Measurements from ENCODE around the gene FOXL2NB.

DNA sequence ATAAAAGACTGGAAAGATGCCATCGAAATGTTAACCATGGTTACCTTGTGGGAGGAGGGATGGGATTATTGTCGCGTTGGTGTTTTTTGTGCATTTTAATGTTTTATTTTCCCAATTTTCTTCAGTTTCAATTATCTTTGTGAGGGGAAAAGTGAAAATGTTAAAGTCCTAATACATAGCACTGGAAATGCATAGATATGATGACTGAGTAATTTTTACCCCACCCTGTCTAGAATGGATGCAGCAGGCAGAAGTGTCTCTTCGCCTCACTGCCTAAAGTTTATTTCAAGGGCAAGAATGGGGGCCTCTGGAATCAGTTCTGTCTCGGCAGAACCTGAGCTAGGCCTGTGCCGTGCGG lies 11.5 kb upstream of the FOXL2NB start:
- TF ChIP-seq CTCF (IDR thresholded peaks at IDR 0.05; ENCODE audit: low read depth, low read length) (no peak), POLR2A (IDR thresholded peaks at IDR 0.05; ENCODE audit: extremely low read depth, insufficient read length) (no peak), MAX (IDR thresholded peaks at IDR 0.05; ENCODE audit: low read depth, low read length) (no peak), MYC (IDR thresholded peaks at IDR 0.05; ENCODE audit: low read depth, low read length) (no peak)

Measured in NB4 (cell line).